K562 (cell line): Measurements from ENCODE around the gene ACO2. TPM values are rescaled to one million over a fixed set of nuclear protein-coding genes. Genes with fewer than 3 reads are reported as not detected.

Source experiments
- CBX8 ChIP-seq: fragments of 200-600 bp; sonication (generic); IDR thresholded peaks from 2 replicates; pipeline ENCODE4 v1.6.1; 2012; ENCODE audit warnings: borderline replicate concordance, mixed run types, low read depth, mild to moderate bottlenecking, moderate library complexity, mixed read lengths, low read length, control low read depth, inconsistent platforms; ENCODE audit not compliant: poor library complexity, severe bottlenecking; ENCODE audit errors: extremely low read depth
- DPF2 ChIP-seq: fragments of 450-650 bp; IDR thresholded peaks from 2 replicates; pipeline ENCODE4 v1.6.1; 2016
- KLF1 ChIP-seq: fragments of 450-650 bp; IDR thresholded peaks from 2 replicates; pipeline ENCODE4 v1.6.1; 2016; ENCODE audit warnings: missing genetic modification characterization, missing compliant biosample characterization
- NCOA1 ChIP-seq: fragments of 450-650 bp; IDR thresholded peaks from 2 replicates; pipeline ENCODE4 v1.6.1; 2016; ENCODE audit warnings: low read depth
- PHF20 ChIP-seq: fragments of 450-650 bp; IDR thresholded peaks from 2 replicates; pipeline ENCODE4 v1.6.1; 2018; ENCODE audit not compliant: partially characterized antibody
- polyA plus RNA-seq, 8 experiments: library from polyadenylated mRNA; depleted of rRNA in 4 of 8; stranded (reverse) in 5 of 8; unstranded in 3 of 8; fragments of >200 nt; fragmentation: Nextera tagmentation in 2 of 8; fragmentation: Illumina TruSeq in 1 of 8; extraction: Ambion mirVana in 2 of 8; extraction: Trizol in 1 of 8; gene quantifications; 2 replicates each; pipeline versions ENCODE4 v1.2.1 to v1.2.3, GENCODE V29; 2011 to 2014; ENCODE audit warnings: inconsistent platforms in 1 of 8, missing spikeins in 1 of 8
- total RNA-seq, 7 experiments: library from RNA; depleted of rRNA in 6 of 7; stranded (reverse); fragments of >200 nt in 6 of 7; fragmentation: Illumina TruSeq in 2 of 7; extraction: Trizol in 2 of 7; gene quantifications; 2 replicates each; pipeline versions ENCODE4 v1.2.1 to v1.2.3, GENCODE V29; 2011 to 2021; ENCODE audit warnings: low replicate concordance in 1 of 7
- TF ChIP-seq, protein P1 (sequence below): fragments of 250-450 bp; sonication (Bioruptor Pico); IDR thresholded peaks from 2 replicates; pipeline ENCODE4 v1.5.0; 2022; ENCODE audit warnings: mild to moderate bottlenecking
- TF ChIP-seq, protein P2 (sequence below), 2 experiments: fragments of 450-650 bp; IDR thresholded peaks; 2 replicates each; pipeline ENCODE4 v1.6.1; 2018; ENCODE audit warnings: mild to moderate bottlenecking in 2 of 2, low read depth in 1 of 2; ENCODE audit not compliant: partially characterized antibody in 2 of 2
- TF ChIP-seq, protein P3 (sequence below): fragments of 250-450 bp; sonication (Bioruptor Pico); IDR thresholded peaks from 2 replicates; pipeline ENCODE4 v1.4.0; 2020; ENCODE audit warnings: mild to moderate bottlenecking
- TF ChIP-seq, protein P4 (sequence below): fragments of 450-650 bp; formaldehyde crosslinking; conservative IDR thresholded peaks from 2 replicates; pipeline ENCODE4 v1.4.0; 2022; ENCODE audit warnings: mild to moderate bottlenecking, missing genetic modification characterization
- TF ChIP-seq, protein P5 (sequence below): sonication (generic); formaldehyde crosslinking; IDR thresholded peaks from 2 replicates; pipeline ENCODE4 v1.8.0; 2022; ENCODE audit warnings: mild to moderate bottlenecking, missing genetic modification reagents
- TF ChIP-seq, protein P6 (sequence below): sonication (generic); formaldehyde crosslinking; IDR thresholded peaks from 2 replicates; pipeline ENCODE4 v1.8.0; 2022; ENCODE audit warnings: missing genetic modification reagents, mild to moderate bottlenecking, borderline replicate concordance

The ACO2 gene
- total and polyA plus RNA-seq, 9 of the 15 experiments (the other 6 are each of a cell fraction or from before 2014, with no cell fraction given): 16.2 to 119 (median 43.2) TPM

DNA sequence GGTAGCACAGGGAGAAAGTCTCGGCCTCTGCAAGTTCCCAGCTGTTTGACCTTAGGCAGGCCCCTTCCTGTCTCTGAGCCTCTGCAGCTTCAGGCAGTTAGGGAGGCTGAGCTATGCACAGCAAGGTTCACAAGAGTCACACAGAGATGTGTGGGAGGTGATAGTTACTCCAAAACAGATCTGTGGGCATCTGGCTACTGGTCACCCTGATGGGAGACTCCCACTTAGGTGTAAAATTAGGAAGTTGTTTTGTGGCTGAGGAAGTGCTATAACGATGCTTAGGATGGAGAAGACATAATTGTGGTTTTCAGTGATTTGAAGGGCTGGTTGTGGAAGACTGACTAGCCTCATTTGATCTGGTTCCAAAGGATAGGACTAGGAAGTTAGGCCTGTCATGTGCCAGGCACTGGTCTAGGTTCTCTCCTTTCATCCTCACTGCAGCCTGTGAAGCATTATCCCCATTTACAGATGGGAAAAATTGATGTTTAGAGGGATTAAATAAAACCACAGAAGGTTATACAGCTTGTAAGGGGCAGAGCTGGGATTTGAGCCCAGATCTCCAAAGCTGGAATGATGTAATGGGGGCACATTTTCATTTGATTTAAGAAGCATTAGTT, 13.5 kb downstream of the ACO2 start (continued):
- TF ChIP-seq, protein P1, sequence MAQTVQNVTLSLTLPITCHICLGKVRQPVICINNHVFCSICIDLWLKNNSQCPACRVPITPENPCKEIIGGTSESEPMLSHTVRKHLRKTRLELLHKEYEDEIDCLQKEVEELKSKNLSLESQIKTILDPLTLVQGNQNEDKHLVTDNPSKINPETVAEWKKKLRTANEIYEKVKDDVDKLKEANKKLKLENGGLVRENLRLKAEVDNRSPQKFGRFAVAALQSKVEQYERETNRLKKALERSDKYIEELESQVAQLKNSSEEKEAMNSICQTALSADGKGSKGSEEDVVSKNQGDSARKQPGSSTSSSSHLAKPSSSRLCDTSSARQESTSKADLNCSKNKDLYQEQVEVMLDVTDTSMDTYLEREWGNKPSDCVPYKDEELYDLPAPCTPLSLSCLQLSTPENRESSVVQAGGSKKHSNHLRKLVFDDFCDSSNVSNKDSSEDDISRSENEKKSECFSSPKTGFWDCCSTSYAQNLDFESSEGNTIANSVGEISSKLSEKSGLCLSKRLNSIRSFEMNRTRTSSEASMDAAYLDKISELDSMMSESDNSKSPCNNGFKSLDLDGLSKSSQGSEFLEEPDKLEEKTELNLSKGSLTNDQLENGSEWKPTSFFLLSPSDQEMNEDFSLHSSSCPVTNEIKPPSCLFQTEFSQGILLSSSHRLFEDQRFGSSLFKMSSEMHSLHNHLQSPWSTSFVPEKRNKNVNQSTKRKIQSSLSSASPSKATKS (CRISPR knock-in tag): no peak
- no peak for TF ChIP-seq KLF1 (tag)
- TF ChIP-seq NCOA1: no peak
- TF ChIP-seq, protein P2, sequence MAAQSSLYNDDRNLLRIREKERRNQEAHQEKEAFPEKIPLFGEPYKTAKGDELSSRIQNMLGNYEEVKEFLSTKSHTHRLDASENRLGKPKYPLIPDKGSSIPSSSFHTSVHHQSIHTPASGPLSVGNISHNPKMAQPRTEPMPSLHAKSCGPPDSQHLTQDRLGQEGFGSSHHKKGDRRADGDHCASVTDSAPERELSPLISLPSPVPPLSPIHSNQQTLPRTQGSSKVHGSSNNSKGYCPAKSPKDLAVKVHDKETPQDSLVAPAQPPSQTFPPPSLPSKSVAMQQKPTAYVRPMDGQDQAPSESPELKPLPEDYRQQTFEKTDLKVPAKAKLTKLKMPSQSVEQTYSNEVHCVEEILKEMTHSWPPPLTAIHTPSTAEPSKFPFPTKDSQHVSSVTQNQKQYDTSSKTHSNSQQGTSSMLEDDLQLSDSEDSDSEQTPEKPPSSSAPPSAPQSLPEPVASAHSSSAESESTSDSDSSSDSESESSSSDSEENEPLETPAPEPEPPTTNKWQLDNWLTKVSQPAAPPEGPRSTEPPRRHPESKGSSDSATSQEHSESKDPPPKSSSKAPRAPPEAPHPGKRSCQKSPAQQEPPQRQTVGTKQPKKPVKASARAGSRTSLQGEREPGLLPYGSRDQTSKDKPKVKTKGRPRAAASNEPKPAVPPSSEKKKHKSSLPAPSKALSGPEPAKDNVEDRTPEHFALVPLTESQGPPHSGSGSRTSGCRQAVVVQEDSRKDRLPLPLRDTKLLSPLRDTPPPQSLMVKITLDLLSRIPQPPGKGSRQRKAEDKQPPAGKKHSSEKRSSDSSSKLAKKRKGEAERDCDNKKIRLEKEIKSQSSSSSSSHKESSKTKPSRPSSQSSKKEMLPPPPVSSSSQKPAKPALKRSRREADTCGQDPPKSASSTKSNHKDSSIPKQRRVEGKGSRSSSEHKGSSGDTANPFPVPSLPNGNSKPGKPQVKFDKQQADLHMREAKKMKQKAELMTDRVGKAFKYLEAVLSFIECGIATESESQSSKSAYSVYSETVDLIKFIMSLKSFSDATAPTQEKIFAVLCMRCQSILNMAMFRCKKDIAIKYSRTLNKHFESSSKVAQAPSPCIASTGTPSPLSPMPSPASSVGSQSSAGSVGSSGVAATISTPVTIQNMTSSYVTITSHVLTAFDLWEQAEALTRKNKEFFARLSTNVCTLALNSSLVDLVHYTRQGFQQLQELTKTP (IDR thresholded peaks at IDR 0.05; ENCODE audit: low read depth in 1 of 2, partially characterized antibody in 2 of 2): no peak
- TF ChIP-seq CBX8: no peak
- TF ChIP-seq, protein P3, sequence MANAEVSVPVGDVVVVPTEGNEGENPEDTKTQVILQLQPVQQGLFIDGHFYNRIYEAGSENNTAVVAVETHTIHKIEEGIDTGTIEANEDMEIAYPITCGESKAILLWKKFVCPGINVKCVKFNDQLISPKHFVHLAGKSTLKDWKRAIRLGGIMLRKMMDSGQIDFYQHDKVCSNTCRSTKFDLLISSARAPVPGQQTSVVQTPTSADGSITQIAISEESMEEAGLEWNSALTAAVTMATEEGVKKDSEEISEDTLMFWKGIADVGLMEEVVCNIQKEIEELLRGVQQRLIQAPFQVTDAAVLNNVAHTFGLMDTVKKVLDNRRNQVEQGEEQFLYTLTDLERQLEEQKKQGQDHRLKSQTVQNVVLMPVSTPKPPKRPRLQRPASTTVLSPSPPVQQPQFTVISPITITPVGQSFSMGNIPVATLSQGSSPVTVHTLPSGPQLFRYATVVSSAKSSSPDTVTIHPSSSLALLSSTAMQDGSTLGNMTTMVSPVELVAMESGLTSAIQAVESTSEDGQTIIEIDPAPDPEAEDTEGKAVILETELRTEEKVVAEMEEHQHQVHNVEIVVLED: no peak
- no peak for TF ChIP-seq PHF20
- no peak for TF ChIP-seq DPF2
- TF ChIP-seq, protein P4, sequence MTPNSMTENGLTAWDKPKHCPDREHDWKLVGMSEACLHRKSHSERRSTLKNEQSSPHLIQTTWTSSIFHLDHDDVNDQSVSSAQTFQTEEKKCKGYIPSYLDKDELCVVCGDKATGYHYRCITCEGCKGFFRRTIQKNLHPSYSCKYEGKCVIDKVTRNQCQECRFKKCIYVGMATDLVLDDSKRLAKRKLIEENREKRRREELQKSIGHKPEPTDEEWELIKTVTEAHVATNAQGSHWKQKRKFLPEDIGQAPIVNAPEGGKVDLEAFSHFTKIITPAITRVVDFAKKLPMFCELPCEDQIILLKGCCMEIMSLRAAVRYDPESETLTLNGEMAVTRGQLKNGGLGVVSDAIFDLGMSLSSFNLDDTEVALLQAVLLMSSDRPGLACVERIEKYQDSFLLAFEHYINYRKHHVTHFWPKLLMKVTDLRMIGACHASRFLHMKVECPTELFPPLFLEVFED (CRISPR knock-in tag): no peak
- TF ChIP-seq, protein P5, sequence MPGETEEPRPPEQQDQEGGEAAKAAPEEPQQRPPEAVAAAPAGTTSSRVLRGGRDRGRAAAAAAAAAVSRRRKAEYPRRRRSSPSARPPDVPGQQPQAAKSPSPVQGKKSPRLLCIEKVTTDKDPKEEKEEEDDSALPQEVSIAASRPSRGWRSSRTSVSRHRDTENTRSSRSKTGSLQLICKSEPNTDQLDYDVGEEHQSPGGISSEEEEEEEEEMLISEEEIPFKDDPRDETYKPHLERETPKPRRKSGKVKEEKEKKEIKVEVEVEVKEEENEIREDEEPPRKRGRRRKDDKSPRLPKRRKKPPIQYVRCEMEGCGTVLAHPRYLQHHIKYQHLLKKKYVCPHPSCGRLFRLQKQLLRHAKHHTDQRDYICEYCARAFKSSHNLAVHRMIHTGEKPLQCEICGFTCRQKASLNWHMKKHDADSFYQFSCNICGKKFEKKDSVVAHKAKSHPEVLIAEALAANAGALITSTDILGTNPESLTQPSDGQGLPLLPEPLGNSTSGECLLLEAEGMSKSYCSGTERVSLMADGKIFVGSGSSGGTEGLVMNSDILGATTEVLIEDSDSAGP (CRISPR knock-in tag): no peak
- TF ChIP-seq, protein P6, sequence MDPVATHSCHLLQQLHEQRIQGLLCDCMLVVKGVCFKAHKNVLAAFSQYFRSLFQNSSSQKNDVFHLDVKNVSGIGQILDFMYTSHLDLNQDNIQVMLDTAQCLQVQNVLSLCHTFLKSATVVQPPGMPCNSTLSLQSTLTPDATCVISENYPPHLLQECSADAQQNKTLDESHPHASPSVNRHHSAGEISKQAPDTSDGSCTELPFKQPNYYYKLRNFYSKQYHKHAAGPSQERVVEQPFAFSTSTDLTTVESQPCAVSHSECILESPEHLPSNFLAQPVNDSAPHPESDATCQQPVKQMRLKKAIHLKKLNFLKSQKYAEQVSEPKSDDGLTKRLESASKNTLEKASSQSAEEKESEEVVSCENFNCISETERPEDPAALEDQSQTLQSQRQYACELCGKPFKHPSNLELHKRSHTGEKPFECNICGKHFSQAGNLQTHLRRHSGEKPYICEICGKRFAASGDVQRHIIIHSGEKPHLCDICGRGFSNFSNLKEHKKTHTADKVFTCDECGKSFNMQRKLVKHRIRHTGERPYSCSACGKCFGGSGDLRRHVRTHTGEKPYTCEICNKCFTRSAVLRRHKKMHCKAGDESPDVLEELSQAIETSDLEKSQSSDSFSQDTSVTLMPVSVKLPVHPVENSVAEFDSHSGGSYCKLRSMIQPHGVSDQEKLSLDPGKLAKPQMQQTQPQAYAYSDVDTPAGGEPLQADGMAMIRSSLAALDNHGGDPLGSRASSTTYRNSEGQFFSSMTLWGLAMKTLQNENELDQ (CRISPR knock-in tag): no peak
- TF ChIP-seq, all 486 proteins: peak for 10
